Measurements from ENCODE around the gene L3MBTL3. TPM values are rescaled to one million over a fixed set of nuclear protein-coding genes. Genes with fewer than 3 reads are reported as not detected.
A peak's percentile ranks its signal among the peaks of the same experiment; 100 is the strongest.

The L3MBTL3 gene
- total and polyA plus RNA-seq, 9 donors = 6.5 to 17.9 (median 13.5) TPM

- Histone ChIP-seq H3K27ac (peak overlapping the region; percentile 81 to 85), H3K9me3 (no peaks in the 10 kb centered on the region), H3K4me1 (ENCODE audit: insufficient read depth) (no peaks in the 10 kb centered on the region), H3K27me3 (no peaks in the 10 kb centered on the region), H3K4me3 (peak overlapping the region; percentile 71), H3K36me3 (no peaks in the 10 kb centered on the region)
- intact Hi-C loops (cut with DNase I) = loop anchor here in 1 of 4 donors (10.0 kb wide), 2 partner anchors 114 to 424 kb away; no protein-coding TSS in a partner anchor
- TF ChIP-seq POLR2A (IDR thresholded peaks at IDR 0.05) (no peak), EP300 (IDR thresholded peaks at IDR 0.05) (no peak)
- peak; percentile 11 to 51 (median 39) for DNase-seq
- 1% methylated on average over 38 to 54 of the region's 54 CpGs for WGBS, 3 donors
Measured at GRCh38 chr6:130018744-130019325, 454 bp downstream of the L3MBTL3 start.

GRCh38 chr6:130019326-130020072 is 1.1 kb downstream of the L3MBTL3 start:
- H3K9me3 ChIP-seq = no peaks in the 10 kb centered on the region
- intact Hi-C loops (cut with DNase I) = loop anchor here in 1 of 4 donors (10.0 kb wide), 2 partner anchors 115 to 425 kb away; no protein-coding TSS in a partner anchor
- no peak for TF ChIP-seq POLR2A (IDR thresholded peaks at IDR 0.05)
- TF ChIP-seq CTCF (IDR thresholded peaks at IDR 0.05) = no peak
- TF ChIP-seq EP300 (IDR thresholded peaks at IDR 0.05) = no peak
- H3K4me3 ChIP-seq = peak overlapping the region; percentile 71
- no peaks in the 10 kb centered on the region for H3K27me3 ChIP-seq
- peak; percentile 21 to 57 (median 43) for DNase-seq
- H3K36me3 ChIP-seq = no peaks in the 10 kb centered on the region
- 0 to 1% (median 0%) methylated on average over 80 to 102 of the region's 116 CpGs for WGBS, 3 donors
- H3K4me1 ChIP-seq (ENCODE audit: insufficient read depth) = no peaks in the 10 kb centered on the region
- peak overlapping the region; percentile 87 to 92 for H3K27ac ChIP-seq

DNA sequence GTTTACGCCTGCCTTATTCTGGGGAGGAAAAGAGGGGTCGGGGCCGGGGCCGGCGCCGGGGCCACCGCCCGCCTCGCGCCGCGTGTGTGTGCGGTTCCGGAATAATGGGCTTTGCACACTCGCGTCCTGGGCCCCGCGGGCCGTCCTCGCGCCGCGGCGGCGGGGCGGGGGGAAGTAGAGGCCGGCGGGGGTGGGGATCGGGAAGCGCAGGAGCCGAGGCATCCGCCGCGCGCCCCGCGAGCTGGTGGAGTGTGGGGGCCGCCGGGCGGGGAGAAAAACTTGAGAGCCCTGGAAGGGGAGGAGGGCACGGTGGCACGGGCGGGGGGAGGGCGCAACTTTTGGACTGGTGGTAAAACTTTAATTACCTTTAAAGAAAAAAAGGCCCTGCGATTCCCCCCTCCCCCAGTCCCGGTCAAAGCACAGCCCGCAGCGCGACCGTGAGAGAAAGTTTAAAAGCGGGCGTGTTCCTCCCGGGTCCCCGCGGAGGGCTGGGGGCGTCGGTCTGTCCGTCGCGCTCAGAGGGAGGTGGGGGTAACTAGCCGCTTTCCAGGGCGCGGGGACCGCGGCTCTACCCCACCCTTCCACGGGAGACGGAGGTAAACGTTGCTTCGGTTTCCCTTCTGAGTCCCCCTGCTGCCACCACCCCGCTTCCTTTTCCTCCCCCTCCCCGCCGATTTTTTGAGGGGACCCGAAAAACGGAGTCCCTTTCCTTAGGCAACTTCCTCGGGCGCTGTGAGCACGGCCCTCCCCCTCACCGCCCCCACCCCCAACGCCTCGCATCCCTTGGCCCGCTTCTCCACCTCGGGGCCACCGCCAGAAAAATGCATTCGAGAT is 1.9 kb downstream of the L3MBTL3 start:
- TF ChIP-seq EP300 (IDR thresholded peaks at IDR 0.05) (no peak), POLR2A (IDR thresholded peaks at IDR 0.05) (no peak), CTCF (IDR thresholded peaks at IDR 0.05) (no peak)
- 0 to 1% (median 1%) methylated on average over 55 to 84 of the region's 84 CpGs for WGBS, 3 donors
- intact Hi-C loops (cut with DNase I) = no loop called here
- Histone ChIP-seq H3K36me3 (no peaks in the 10 kb centered on the region), H3K9me3 (no peaks in the 10 kb centered on the region), H3K4me3 (peak overlapping the region; percentile 71), H3K27ac (peak overlapping the region; percentile 87 to 92), H3K4me1 (ENCODE audit: insufficient read depth) (no peaks in the 10 kb centered on the region), H3K27me3 (no peaks in the 10 kb centered on the region)
- peak; percentile 31 to 65 (median 54) for DNase-seq

- Histone ChIP-seq H3K4me3 (peak overlapping the region; percentile 71), H3K9me3 (no peaks in the 10 kb centered on the region), H3K27ac (peak overlapping the region; percentile 87 to 92), H3K27me3 (no peaks in the 10 kb centered on the region), H3K36me3 (no peaks in the 10 kb centered on the region), H3K4me1 (ENCODE audit: insufficient read depth) (no peaks in the 10 kb centered on the region)
- TF ChIP-seq CTCF (IDR thresholded peaks at IDR 0.05) (peak; percentile 50 to 81 (median 72)), EP300 (IDR thresholded peaks at IDR 0.05) (no peak), POLR2A (IDR thresholded peaks at IDR 0.05) (no peak)
- intact Hi-C loops (cut with DNase I) = no loop called here
- peak; percentile 78 to 90 (median 81) for DNase-seq
- WGBS, 3 donors = 8% methylated on average over 29 of the region's 29 CpGs
Measured at GRCh38 chr6:130020907-130021629, 2.7 kb downstream of the L3MBTL3 start.
